Measurements from ENCODE around the gene SMIM44.
"Not testable (repeated sequence)": the region's sequence is repeated elsewhere in the genome, so short reads cannot be mapped to it uniquely, and the experiment has no call there.

SMIM44 gene

GRCh38 chr19:3517638-3518037 lies 34.4 kb upstream of the SMIM44 start:
- no peak for DNase-seq

DNA sequence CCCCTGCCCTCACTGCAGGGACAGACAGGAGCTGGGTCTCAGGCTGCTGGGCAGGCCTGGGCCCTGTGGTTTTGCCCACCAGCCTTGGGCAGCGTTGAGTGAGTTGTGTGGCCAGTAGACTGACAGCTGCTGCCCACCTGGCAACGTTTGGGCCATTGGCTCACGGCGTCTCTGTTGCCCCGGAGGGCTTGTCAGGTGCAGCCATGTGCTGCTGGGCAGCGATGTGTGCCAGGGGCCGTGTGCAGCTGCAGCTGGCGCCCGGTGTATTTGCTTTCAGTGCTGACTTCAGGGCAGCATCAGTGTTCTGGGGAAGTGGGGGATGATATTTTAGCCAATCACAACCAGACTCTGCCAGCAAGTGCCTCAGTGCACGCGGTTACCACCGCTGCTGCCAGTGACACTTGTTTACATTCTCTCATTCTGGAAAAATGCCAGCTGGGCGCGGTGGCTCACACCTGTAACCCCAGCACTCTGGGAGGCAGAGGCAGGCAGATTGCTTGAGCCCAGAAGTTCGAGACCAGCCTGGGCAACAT lies 33.5 kb upstream of the SMIM44 start:
- DNase-seq, result no peak

DNA sequence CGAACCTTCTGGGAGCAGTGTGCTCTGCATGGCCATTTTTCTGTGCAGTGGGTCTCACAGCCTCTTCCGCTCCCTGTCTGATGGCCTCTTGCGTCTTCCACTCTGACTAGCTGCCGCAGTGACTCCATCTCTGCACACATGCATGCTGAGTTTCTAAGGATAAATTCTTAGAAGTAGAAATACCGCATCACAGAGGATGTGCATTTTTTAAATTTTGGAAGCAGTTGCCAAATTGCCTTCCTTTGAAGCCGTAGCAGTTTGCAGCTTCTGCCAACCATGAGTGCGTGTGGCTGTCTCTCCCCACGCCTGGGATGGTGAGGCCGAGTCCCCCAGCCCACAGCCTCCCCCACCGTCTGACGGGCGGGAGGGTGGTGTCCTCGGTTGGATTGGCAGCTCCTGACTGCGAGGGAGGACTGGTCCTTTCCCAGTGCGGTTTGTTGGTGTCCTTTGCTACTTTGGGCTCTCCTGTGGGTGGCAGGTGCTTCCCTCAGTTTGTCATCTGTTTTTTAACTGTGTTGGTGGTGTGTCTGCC lies 32.7 kb upstream of the SMIM44 start:
- DNase-seq, result no peak

GRCh38 chr19:3514930-3515329 lies 31.7 kb upstream of the SMIM44 start:
- no peak for DNase-seq

DNA sequence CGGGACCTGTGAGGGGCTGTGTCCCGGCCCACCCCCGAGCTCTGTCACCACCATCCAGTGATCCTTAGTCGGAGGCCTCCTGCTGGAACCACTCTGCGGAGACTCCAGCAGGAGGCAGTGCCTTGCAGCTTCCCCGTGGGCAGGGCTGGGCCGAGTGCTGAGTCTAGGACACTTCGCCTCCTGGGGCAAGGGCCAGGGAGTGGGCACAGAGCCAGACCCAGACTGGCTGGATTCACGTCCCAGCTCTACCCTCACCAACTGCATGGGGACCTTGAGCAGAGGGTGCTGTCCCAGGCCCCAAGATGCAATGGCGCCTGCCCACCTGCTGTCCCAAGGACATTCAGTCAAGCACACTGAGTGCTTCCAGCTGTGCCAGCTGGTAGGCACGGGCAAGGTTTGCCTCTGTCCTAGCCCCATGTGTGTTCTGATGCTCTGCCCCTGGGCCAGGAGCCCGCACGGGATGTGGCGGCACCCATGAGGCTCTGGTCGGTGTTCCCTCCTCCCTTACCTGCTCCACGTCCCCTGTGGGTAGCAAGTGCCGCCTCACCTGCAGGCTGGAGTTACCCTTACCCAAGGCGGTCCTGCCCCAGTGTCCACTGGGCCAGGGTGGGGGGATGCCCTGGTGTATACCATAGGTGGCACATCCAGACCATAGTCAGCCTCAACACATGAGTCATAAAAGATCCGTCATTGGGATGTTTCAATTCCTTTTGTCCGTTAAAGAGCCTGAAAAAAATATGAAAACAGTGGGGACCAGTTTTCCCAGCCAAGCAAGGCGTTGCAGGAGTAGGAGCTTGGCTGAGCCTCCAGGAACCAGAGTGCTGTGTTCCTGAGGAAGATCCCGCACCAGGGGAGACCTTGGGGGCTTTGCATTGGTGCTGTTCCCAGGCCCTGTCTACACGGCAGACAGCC lies 30.2 kb upstream of the SMIM44 start:
- DNase-seq, result no peak

- no peak for DNase-seq
Observed at GRCh38 chr19:3512562-3513228, 29.5 kb upstream of the SMIM44 start.

- no peak for DNase-seq
Observed at GRCh38 chr19:3511506-3512251, 28.4 kb upstream of the SMIM44 start.

- DNase-seq, result no peak
Observed at GRCh38 chr19:3510727-3511126, 27.5 kb upstream of the SMIM44 start.

GRCh38 chr19:3509566-3509989 lies 26.3 kb upstream of the SMIM44 start:
- no peak for DNase-seq

DNA sequence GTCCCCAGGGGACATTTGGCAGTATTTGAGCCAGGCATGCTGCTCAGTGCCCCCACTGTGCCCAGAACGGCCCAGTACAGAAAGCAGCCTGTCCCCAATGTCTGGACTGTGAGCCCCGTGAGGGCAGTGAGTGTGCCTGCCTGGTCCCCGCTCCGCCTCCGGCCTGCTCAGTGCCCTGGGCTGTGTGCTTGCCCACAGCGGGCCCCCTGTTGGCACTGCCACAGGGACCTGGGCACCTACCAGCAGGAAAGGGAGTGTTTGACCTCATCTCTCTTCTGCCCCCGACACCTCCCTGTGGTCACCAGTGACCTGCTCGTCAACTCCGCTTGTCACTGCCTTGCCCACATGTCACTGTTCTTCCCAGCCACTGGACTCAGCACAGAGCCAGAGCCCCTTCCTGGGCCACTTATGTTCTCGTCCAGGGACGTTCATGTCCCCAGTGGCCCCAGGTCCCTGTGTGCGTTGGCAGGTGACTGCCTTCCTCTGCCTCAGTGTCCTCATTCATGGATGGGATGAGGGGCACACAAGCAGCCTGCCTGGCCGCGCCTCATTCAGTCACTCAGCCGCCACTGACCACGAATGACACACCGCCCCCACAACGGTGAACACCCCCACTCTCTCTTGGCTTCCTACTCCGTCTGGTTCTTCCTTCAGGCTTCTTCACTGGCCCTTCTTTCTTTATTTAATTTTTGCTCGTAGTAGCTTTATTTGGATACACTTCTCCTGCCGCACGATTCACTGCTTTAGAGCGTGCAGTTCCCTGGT lies 25.7 kb upstream of the SMIM44 start:
- DNase-seq, result no peak

GRCh38 chr19:3508121-3508661 lies 24.9 kb upstream of the SMIM44 start:
- not testable (repeated sequence) for DNase-seq

GRCh38 chr19:3507371-3508120 lies 24.3 kb upstream of the SMIM44 start:
- DNase-seq, result no peak

- DNase-seq, result peak; percentile 24
Observed at GRCh38 chr19:3506384-3507340, 23.4 kb upstream of the SMIM44 start.

GRCh38 chr19:3505598-3506383 lies 22.6 kb upstream of the SMIM44 start, which contains the start of gene FZR1:
Gene FZR1 (plus strand): TSS chr19:3506311. CDS start chr19:3522990, 16,679 bp downstream.
- DNase-seq, result peak; percentile 99

GRCh38 chr19:3504735-3505134 lies 21.5 kb upstream of the SMIM44 start:
- DNase-seq, result no peak

DNA sequence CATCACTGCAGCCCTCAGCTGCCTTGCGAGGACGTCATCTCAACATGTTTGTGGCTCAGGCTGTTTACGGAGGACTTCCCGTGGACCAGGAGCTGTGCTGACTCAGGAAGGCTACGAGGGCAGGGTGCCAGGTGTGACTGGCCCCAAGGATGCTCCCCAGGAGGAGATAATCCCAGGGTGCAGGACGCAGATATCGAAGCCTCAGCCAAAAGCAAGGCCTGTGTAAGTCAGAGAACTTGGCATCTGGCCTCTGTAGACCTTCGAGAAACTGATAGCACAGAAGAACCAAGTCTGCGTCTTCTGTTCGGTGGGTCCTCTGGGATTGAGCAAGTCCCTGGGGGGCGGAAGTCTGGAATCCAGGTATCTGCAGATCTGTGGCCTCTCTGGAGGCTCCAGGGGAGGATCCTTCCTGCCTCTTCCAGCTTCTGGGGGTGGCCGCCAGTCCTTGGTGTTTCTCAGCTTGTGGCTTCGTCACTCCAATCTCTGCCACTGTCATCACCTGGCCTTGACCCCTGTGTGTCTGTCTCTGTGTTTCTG lies 19.9 kb upstream of the SMIM44 start:
- DNase-seq, result no peak

DNA sequence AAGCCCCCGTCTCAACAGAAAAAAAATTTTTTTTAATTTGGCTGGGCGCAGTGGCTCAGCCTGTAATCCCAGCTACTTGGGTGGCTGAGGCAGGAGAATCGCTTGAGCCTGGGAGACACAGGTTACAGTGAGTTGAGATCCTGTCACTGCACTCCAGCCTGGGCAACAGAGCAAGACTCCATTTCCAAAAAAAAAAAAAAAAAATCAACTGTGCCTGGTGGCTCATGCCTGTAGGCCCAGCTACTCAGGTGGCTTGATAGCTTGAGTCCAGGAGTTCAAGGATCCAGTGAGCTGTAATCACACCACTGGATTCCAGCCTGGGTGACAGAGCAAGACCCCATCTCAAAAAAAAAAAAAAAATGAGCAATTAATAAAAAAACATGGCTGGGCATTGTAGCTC lies 18.5 kb upstream of the SMIM44 start:
- no peak for DNase-seq

- DNase-seq, result peak; percentile 84
Observed at GRCh38 chr19:3500429-3501101, 17.3 kb upstream of the SMIM44 start, which contains the start of gene DOHH. Gene DOHH (minus strand): TSS chr19:3500674. CDS start chr19:3496814, 3,860 bp downstream.
